AG04450 (cell line): ENCODE data around the gene PDE3A. TPM values are rescaled to one million over a fixed set of nuclear protein-coding genes. Genes with fewer than 3 reads are reported as not detected.

ENCODE experiments used
- CTCF ChIA-PET: fragments of 300-600, 350-600 bp; formaldehyde crosslinking; extraction: SDS; loops from one replicate; lab custom pipeline; 2022; ENCODE audit warnings: antibody characterized with exemption, inconsistent platforms; lab: Charles Lee
- POLR2A ChIA-PET: fragments of 350-600 bp; formaldehyde crosslinking; extraction: SDS; loops from one replicate; lab custom pipeline; 2021; ENCODE audit warnings: antibody characterized with exemption, inconsistent platforms; lab: Yijun Ruan, JAX
- DNase-seq: peaks from one replicate; pipeline ENCODE4 v3.0.0-alpha.2; 2011; ENCODE audit warnings: low read depth, low spot score
- H3K27ac ChIP-seq: one replicate; pipeline ENCODE4 v1.5.1; 2012; ENCODE audit warnings: low read depth, low read length, control low read depth
- H3K27me3 ChIP-seq: one replicate; pipeline ENCODE4 v1.6.0; 2012; ENCODE audit warnings: low read length; ENCODE audit not compliant: control insufficient read depth, insufficient read depth
- H3K4me3 ChIP-seq: 2 replicates; pipeline ENCODE4 v1.5.1; 2011; ENCODE audit warnings: mild to moderate bottlenecking, low read depth, low read length, control low read depth
- H3K9me3 ChIP-seq: 2 replicates; pipeline ENCODE4 v1.5.1; 2012; ENCODE audit warnings: low read length; ENCODE audit not compliant: control insufficient read depth, insufficient read depth
- polyA plus RNA-seq: library from polyadenylated mRNA; depleted of rRNA; stranded (reverse); fragments of >200 nt; gene quantifications from 2 replicates; pipeline ENCODE4 v1.2.3, GENCODE V29; 2011
- TF ChIP-seq, protein P1 (sequence below): IDR thresholded peaks from 2 replicates; pipeline ENCODE4 v1.5.1; 2011; ENCODE audit warnings: low read depth, low read length, control low read depth, inconsistent platforms

PDE3A gene
- polyA plus RNA-seq, 1 experiment: 0.10 TPM

DNA sequence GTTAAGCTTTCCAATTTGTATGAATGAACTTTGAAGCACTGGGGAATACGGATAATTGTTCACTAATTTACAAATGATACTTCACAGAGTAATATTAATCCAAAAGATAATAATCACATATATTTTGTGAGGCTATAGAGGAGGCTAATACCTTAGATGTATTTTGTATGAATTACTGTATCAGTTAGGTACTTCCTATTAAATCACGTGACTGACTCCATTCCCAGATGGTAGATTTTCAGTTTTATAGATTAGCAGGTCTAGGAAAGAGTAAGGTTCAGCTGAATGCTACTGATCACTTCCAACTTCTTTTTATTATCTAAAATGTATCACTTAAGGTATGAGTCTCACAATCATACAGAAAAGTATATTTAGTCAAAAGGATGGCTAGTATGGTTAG lies 133.6 kb downstream of the PDE3A start:
- no peak overlapping the region for H3K4me3 ChIP-seq
- ChIA-PET CTCF (no interaction called here), POLR2A (no interaction called here)
- no peaks in the 10 kb centered on the region for H3K9me3 ChIP-seq
- H3K27ac ChIP-seq: no peak overlapping the region
- no peaks in the 10 kb centered on the region for H3K27me3 ChIP-seq
- DNase-seq: no peak
- TF ChIP-seq, protein P1, sequence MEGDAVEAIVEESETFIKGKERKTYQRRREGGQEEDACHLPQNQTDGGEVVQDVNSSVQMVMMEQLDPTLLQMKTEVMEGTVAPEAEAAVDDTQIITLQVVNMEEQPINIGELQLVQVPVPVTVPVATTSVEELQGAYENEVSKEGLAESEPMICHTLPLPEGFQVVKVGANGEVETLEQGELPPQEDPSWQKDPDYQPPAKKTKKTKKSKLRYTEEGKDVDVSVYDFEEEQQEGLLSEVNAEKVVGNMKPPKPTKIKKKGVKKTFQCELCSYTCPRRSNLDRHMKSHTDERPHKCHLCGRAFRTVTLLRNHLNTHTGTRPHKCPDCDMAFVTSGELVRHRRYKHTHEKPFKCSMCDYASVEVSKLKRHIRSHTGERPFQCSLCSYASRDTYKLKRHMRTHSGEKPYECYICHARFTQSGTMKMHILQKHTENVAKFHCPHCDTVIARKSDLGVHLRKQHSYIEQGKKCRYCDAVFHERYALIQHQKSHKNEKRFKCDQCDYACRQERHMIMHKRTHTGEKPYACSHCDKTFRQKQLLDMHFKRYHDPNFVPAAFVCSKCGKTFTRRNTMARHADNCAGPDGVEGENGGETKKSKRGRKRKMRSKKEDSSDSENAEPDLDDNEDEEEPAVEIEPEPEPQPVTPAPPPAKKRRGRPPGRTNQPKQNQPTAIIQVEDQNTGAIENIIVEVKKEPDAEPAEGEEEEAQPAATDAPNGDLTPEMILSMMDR: no peak

DNA sequence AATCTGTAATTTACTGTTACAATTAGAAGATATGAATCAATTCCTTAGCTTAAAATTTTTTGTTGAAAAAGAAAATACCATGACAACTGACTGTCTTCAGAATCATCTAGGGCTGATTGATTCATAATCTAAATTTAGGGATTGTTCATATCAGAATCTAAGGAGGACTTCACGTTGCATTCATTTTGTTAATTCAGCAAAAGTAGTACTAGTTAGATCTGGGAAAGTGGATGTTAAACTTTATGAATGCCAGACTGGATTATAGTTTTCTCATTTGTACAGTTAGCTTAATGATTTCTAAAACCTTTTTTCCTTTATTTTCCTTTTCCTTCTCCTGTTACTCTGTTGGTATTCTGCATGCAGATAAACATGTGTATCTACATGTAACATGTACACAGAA lies 135.5 kb downstream of the PDE3A start:
- H3K27ac ChIP-seq: no peak overlapping the region
- H3K4me3 ChIP-seq: no peak overlapping the region
- CTCF ChIA-PET: interaction anchor here (0.6 kb wide), 2 partner anchors 840 to 1724 kb away, joined by 3 read pairs; no protein-coding TSS in a partner anchor
- H3K9me3 ChIP-seq: no peaks in the 10 kb centered on the region
- TF ChIP-seq, protein P1: no peak
- DNase-seq: no peak
- POLR2A ChIA-PET: no interaction called here
- H3K27me3 ChIP-seq: no peaks in the 10 kb centered on the region

DNA sequence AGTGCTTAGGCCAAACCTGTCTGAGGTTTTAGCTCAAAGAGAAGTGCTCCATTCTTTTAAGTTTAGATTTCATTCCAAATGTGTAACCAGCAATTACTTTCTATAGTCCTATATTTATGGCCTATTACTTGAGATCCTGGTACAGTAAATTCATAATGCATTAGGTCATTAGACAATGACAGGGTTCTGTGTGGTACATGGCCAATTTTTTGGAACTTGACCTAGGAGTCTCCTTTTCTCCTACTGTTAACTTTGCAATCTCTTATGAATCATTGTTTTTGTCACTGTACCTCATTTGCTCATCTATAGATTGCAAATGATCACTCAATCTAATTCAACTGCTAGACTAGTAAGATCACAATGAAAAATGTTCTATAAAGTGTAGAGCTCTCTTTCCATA lies 136.7 kb downstream of the PDE3A start:
- H3K4me3 ChIP-seq: no peak overlapping the region
- ChIA-PET CTCF (interaction anchor here (0.6 kb wide), 1 partner anchor 1175 kb away, joined by 5 read pairs; no protein-coding TSS in a partner anchor), POLR2A (no interaction called here)
- H3K27ac ChIP-seq: no peak overlapping the region
- H3K27me3 ChIP-seq: no peaks in the 10 kb centered on the region
- TF ChIP-seq, protein P1: no peak
- no peak for DNase-seq
- H3K9me3 ChIP-seq: no peaks in the 10 kb centered on the region

DNA sequence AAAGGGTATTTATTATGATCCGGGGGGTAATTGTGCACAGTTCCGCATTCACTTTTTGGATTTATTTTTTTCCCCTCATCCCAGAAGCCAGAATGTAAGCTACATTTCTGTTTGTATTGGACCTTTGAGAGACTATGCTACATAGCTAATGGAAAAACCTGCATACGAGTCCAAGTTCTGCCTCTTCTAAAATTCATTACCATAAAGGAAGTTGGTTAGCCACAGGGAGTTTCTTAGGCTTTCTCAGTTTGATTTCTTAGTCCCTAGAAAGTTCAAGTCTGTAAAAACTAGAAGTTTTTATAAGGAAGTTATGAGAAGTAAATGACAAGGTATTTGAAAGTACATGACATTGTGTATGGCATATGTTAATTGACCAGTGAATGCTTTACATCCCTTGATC lies 138.7 kb downstream of the PDE3A start:
- DNase-seq: no peak
- Histone ChIP-seq H3K27ac (no peak overlapping the region), H3K27me3 (no peaks in the 10 kb centered on the region), H3K9me3 (no peaks in the 10 kb centered on the region), H3K4me3 (no peak overlapping the region)
- TF ChIP-seq, protein P1: no peak
- POLR2A ChIA-PET: no interaction called here
- CTCF ChIA-PET: no interaction called here

DNA sequence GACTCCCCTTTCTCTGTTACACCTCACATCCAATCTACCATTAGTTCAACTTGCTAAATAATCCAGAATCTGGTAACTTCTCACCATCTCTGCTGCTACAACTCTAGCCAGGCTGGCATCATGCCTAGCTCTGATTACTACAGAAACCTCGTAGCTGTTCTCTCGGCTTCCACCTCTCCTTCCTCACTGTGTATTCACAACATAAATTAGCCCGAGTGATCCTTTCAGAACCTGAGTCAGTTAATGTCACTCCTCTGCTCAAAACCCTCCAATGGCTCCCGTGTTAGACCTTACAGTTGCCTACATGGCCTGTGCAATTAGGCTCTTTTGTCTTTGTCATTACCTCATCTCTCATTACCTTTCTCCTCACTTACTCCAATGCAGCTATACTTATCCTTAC lies 139.4 kb downstream of the PDE3A start:
- Histone ChIP-seq H3K9me3 (no peaks in the 10 kb centered on the region), H3K27me3 (no peaks in the 10 kb centered on the region), H3K4me3 (no peak overlapping the region), H3K27ac (no peak overlapping the region)
- CTCF ChIA-PET: interaction anchor here (1.2 kb wide), 1 partner anchor 16 kb away, joined by 5 read pairs; no protein-coding TSS in a partner anchor
- TF ChIP-seq, protein P1: no peak
- POLR2A ChIA-PET: interaction anchor here (0.8 kb wide), 1 partner anchor 19 kb away, joined by 3 read pairs; no protein-coding TSS in a partner anchor
- DNase-seq: no peak
